ENCODE results near the gene USE1.

USE1 gene

DNA sequence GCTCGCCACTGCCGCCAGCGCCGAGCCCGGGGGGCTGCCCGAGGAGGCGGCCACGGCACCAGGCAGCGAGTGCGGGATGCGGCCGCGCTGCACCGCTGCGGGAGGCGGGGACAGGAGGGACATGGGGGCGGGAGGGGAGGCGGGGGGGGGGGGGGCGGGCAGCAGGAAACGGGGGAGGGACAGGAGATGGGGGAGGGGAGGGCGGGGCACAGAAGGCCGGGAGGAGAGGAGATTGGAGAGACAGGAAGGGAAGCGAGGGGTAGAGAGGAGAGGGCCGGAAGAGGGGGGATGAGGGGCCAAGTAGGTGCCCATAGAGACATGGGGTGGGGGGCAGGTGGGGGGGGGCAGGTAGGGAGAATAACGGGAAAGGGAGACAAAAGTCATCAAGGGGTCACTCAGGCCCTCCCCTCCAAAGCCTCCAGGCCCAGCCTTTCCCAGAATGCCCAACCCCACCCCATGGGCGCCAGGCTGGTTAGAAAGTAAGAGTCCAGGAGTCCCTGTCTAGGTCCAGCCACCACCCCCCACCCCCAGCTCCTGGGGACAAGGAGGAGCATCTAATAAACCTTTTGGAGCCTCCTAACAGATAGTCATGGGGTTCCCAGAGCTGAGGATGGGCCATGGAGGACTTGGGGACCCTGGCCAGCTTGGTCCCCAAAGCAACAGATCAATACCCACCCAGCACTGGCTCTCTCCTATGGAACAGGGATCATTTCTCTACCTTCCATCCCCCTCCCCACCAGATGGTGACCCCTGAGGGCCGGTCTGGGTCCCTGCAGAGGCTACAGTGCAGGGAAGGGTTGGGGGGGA lies 21.0 kb downstream of the USE1 start:
- peak; percentile 72 for DNase-seq

- no peak for DNase-seq
Measured at GRCh38 chr19:17236811-17237543, 21.8 kb downstream of the USE1 start.

GRCh38 chr19:17237747-17238706 lies 22.9 kb downstream of the USE1 start:
- no peak for DNase-seq

DNA sequence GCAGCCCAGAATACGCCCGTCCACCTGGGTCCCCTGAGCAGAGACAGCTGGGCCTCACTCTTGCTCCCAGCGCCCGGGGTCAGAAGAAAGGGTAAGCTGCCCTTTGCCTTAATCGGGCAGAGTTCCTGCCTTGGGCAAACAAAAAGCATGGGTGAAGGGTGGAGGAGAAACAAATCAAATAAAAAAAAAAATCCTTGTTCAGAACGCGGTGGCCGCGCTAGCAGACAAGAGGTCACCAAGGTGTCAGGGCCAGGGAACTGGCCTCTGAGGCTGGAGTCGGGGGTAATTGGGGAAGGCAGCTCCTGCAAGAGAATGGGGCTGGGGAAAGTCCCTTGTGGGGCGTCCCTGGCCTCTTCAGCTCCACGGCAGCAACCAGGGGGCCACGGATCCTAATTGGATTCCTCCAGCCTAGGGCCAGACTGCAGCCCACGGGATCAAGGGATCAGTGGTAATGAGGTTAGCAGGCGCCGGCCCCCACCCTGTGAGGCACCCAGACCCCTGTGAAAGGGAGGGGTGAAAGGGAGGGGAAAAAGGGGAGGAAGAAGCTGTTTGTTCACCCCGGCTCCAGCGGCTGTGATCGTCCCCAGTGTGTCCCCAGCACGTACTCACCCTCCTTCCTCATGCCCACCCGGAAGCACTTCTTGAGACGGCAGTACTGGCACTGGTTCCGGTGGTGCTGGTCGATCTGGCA lies 25.1 kb downstream of the USE1 start:
- DNase-seq = no peak

DNA sequence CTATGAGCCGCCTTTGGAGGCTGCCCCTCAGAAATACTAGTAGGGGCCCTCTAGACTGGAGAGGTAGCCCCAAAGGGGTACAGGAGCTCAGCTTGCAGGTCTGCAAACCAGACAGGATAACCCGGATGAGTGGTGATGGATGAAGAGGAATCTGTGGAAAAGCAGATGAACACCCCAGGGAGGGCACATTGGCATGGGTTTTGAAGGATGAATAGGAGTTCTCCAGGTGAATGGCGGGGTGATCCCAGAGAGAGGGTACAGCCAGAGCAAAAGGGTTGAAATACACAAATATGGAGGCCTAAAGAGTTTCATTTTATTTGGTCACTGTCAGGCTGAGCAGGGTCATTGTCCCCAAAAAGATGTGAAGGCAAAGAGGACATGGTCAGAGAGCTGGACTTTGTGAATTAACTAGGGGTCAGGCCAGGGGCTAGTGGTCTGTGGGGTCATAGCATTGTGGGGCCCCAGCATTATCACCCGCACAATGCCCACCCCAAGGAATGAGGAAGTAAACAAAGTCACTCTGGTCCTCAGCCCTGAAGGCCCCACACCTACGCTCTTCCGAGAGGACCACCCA lies 25.8 kb downstream of the USE1 start:
- no peak for DNase-seq

GRCh38 chr19:17242431-17243208 lies 27.5 kb downstream of the USE1 start:
- DNase-seq = no peak

DNA sequence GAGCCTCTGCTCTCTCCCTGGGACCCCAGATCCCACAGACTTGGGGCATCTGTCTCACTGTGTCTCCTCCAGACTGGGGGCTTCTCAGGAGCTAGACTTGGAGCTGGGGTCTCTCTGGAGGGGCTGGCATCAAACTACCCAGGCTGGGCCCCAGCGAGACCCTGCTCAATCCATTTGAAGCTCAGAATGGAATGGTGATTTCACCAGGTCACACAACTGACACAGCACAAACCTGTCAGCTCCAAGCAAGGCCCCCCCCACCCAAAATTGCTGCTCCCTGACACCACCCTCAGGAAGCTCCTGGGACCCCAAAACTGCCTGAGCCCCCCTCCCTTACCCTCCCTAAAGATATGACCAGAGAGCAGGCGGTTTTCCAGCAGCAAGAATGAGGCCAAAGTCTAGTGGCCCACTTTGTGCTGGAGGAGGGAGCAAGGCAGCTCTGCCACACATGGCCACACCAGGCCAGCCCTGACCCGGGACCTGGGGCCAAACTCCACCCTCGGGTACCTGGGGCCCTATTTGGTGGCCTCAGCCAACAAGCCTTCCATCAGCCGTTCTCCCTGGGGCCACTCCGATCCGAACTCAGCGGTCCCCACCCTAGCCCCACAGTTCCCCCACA lies 28.2 kb downstream of the USE1 start:
- no peak for DNase-seq

DNA sequence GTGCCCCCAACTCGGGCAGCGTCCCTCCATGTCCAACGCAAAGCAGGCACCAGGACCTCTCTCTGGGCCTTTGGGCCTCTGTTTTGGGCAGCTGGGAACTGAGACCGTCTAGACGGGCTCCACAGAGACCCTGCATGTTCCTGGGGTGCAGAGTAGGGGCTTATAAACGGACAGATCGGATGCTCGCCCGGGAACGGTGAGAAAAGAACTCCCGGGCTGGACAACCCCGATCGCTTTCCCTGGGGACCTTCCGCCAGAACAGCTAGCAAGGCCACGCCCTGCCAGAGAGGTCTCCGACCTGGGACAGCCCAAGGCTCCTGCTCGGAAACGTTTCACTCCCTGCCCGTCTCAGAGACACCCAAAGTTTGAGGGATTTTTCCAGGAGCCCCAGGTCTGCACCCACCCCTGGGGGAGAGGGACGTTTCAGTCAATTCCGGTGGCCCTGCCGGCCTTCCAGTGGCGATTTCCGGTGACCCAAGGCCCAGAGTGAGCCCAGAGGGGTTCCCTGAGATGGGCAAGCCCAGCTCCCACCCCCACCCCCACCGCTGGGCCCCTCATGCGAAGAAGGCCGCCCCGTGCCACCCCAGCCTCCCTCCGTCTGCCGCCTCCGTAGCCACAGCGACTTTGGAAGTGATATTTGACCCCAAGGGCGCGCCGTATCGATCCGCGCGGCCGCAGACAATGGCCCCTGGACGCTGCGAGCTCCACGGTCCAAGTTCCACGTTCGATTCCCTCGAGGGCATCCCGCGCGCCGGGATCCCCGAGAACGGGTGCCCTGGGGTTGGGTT lies 28.9 kb downstream of the USE1 start:
- no peak for DNase-seq

DNA sequence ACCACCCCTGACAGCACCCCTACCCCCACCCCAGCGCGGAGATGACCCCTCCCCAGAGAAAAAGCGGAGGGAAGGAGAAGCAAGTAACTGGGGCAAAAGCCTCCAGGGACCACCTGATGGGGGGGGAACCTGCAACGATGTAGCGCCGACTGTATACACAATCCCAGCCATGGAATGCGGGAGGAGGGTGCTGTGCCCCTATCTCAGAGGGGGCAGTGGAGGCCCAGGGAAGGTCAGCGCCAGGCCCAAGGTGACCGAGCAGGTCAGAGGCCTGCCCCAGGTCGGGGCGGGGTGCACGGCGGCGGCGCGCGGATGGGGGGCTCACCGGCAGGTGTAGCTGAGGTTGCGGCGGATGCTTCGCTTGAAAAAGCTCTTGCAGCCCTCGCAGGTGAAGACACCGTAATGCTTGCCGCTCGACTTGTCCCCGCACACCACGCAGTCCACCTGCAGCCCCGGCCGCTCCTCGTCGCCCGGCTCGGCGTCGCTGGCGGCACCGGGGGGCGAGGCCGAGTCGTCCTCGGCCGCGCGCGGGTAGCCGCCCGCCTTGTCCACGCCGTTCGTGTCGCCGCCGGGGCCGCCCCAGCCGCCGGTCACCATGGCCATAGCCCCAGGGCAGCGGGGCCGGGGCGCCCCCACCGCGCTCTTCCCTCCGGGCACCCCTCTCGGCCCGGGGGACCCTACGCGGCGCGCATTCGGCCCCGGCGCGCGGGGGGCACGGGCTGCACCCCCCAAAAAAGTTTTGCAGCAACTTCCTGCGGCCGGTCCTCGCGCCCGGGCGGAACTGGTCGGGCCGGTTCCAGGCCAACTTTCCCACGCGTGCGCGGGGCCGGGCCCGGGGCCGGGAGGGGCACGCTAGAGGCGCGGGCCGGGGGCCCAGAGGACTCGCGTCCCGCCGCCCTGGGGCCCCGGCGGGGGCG lies 29.7 kb downstream of the USE1 start:
- peak; percentile 22 for DNase-seq

DNA sequence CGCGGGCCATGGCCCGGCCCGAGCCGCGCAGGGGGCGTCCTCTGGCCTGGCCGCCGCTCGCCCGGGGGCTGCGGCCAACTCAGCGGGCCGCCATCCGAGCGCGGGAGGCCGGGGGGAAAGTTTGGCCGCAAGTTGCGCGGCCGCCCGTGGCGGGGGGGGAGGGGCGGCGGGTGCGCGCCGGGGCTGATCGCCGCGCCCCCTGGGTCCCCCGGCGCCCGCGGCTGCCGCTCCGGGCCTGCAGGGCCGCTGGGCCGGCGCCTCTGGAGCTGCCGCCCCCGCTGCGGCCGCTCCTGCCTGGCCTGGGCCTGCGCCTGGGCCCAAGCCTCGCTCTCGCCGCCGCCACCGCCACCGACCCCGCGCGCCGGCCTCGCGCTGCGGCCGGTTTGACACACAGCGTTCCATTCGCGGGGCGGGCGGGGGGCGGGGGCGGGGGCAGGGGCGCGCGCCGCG lies 30.4 kb downstream of the USE1 start, which contains the start of gene NR2F6:
Gene NR2F6 (minus strand): TSS at position 385 of the 450 bp plus-strand sequence. CDS start 699 bp downstream, outside the sequence.
- DNase-seq = no peak

DNA sequence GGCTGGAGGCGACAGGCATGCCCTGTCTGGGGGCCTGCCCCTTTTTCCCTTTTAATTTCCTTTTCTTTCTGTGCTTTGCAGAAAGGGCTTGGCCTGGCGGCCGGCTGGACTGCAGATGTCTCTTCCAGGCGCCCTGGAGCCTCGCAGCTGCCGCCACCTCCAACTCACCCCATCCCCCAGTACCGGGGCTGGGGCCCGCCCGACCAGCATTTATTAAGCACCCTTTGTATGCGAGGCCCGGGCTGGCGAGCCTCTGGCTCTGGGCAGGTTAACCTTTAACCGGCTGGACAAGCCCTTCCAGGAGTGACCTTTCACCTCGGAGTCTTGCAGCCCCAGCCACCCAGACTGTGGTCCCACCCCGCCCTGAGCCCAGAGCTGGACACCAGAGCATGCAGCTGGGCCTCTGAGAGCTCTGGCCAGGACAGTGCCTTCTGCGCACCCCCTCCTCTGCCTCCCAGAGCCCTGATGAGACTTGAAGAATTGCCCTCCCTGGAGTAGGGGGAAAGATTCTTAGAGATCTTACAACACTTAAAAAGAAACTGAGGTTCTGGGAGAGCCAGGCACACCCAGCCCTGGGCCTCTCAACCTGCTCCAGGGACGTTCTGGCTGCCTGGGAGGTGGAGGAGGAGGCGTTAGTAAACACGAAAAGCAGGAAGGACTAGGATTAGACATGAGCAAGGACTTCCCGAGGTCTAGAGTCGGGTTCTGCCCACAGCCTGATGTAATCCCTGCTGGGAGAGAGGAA lies 31.7 kb downstream of the USE1 start:
- peak; percentile 11 for DNase-seq

- DNase-seq = no peak
Measured at GRCh38 chr19:17248011-17248776, 33.0 kb downstream of the USE1 start.

DNA sequence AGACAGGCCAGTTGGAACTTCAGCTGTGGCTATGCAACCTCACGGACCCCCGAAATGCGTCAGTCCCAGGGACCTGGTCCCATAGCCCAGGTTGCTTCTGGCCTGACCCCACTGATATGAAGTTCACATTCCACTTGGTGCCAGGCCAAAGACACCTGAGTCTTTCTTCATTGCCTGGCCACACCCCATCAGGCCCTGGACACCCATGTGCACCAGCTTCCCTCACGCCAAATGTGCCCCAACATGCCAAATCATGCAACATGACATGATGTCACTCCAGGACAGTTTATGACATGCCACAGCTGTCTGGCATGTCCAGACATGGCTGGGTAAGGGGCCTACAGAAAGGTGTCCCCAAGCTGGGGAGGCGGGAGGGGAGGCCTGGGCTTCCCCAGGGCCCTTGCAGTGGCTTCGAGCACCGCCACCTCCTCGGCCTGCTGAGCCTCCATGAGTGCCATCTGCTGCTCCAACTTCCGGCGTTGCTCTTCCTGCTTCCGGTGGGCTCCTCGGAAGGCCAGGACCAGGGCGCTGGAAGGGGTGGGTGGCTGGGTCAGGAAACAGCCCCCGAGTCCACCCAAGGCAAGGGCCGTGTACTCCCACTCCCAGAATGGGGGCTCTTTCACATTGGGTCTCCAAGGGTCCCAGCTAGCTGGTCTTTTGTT lies 34.9 kb downstream of the USE1 start:
- no peak for DNase-seq

DNA sequence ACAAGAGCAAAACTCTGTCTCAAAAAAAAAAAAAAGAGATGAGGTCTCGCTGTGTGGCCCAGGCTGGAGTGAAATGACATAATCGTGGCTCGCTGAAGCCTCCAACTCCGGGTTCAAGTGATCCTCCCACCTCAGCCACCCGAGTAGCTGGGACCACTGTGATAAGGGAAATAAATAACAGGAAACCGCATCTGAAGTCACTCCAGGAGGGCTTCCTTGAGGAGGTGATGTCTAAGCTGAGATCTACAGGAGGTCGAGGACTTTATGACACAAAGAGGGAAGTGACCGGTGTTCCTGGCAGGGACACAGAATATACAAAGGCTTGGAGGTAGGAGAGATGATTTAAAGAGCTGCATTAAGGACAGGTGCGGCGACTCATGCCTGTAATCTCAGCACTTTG lies 39.5 kb downstream of the USE1 start:
- peak; percentile 12 for DNase-seq

DNA sequence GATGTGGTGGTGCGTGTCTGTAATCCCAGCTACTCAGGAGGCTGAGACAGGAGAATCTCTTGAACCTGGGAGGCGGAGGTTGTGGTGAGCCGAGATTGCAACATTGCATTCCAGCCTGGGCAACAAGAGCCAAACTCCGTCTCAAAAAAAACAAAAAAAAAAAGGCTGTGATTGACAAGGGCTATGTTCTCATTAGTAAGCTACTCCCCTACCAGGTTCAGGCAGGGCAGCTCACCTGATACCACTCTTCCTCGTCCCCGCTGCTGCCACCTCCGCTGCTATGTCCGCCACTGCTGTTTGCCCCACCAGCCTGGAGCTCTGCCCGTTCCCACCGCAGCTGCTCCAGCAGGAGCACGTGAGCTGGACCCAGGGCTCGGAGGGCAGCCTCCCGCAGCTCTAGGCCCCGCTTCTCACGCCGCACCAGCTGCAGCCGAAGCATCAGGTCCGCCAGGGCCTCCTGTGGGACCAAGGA lies 40.0 kb downstream of the USE1 start:
- no peak for DNase-seq

- no peak for DNase-seq
Measured at GRCh38 chr19:17256130-17256529, 41.0 kb downstream of the USE1 start.

Data from hematopoietic multipotent progenitor cell treated with erythropoietin and hydrocortisone succinate and interleukin-3 and kit ligand, for 4 days (in vitro differentiated cells).